Right ventricle myocardium inferior (tissue), 1 donor: Measurements from ENCODE around the gene ALOX12B. TPM values are rescaled to one million over a fixed set of nuclear protein-coding genes. Genes with fewer than 3 reads are reported as not detected.
"Not testable (repeated sequence)": the region's sequence is repeated elsewhere in the genome, so short reads cannot be mapped to it uniquely, and the experiment has no call there.

Experiments used
- ATAC-seq: fragments of 200-7000 bp; cut with Tn5 transposase; one replicate; pipeline ENCODE4 v1.9.1; 2020; ENCODE audit warnings: mild to moderate bottlenecking, moderate library complexity
- DNase-seq: peaks from one replicate; pipeline ENCODE4 v3.0.0; 2021; ENCODE audit errors: missing footprints
- intact Hi-C: fragments of 100-400 bp; cut with DNase I; formaldehyde crosslinking; loops from one replicate; pipeline ENCODE4 v1.11.0; 2022
- total RNA-seq: library from RNA; stranded (reverse); fragmentation: NEBNext Ultra II Directional; extraction: Animal tissue kit (Norgen Biotek cat#: 25700); gene quantifications from one replicate; pipeline ENCODE4 v1.2.1, GENCODE V29; 2021
- donor health status: DM: no; HTN: yes; CAD: no; lungs with severe emphysema.

ALOX12B gene
- total RNA-seq, 1 donor from 2014 or later, result not detected

DNA sequence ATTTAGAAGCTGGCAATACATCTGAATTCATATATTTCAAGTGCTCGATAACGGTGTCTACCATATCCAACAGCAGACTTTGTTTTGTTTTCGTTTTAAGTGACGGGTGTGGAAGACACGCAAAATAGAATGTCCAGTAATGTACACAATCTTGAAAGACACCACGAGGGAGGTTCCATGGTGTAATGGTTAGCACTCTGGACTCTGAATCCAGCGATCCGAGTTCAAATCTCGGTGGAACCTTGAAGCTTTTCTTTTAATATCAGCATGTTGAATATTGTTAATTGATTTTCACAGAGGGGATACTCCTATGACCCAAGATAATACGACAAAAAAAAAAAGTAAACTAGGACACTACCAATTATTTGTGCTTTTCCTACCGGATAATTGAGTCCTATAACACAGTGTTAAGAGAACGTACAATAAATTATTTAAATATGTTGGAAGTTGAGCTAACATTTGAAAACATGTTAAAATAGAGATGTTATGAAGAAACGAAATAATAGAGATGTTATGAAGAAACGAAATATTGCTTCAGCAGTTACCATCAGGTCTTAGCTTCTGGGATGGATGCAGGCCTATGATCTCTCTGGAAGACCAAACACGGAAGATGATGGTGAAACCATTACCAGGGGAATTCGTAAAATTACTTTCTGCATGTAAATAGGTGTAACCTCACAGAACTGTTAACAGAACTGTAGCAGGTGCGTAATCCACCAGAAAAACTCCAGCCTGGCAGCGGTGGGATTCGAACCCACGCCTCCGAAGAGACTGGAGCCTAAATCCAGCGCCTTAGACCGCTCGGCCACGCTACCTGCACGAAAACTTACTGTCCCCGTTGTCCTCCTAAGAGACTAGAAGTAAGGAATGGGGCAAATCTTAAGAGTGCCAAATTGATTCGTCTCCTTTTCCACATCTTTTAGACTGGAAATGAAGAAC is 32.3 kb upstream of the ALOX12B start:
- ATAC-seq, result peak; percentile 70

DNA sequence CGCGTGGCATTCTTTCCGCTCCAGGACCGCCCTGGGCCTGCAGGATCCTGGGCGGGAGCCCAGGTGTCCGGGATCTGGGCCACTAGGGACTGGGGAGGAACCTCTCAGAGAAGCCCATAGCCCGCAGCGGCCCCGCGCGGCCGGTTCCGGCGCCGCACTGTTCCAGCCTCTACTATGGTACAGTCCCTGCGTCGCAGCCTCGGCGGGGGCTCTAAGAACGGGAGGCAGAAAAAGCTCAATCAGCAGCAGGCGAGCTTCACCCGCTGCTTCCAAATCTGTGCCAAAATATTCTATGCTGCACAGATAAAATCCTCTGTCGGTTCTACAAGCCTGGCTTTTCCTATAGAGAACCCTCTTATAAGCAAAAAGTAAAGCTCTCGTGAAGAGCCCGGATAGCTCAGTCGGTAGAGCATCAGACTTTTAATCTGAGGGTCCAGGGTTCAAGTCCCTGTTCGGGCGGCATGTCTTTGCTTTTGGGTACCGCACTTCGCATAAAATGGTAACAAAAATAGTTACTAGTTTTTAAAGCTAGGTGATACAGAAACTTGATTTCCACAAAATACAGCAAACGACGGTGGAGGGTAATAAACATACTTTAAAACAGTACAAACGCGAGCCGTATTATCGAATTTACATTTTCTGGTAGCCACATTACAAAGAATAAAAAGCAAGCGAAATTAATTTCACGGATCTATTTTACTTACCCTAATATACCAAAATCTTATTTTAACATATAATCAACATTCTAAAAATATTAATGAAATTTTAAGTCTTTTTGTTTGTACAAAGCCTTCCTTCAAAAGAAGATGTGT is 31.5 kb upstream of the ALOX12B start:
- intact Hi-C loops, result loop anchor here (1.0 to 2.0 kb wide), 3 partner anchors 58 to 104 kb away; no protein-coding TSS in a partner anchor
- peak; percentile 96 for DNase-seq
- ATAC-seq, result peak; percentile 86

More for the DNA sequence above, 32.3 kb upstream of the ALOX12B start:
- DNase-seq, result peak; percentile 87
- intact Hi-C loops, result loop anchor here (1.0 to 2.0 kb wide), 4 partner anchors 39 to 103 kb away; no protein-coding TSS in a partner anchor

GRCh38 chr17:8117980-8118768 is 30.7 kb upstream of the ALOX12B start, which contains the start of gene ALOXE3:
TSS of gene ALOXE3 (minus strand) at chr17:8118514. CDS start at chr17:8117990, 524 bp downstream.
- intact Hi-C loops, result loop anchor here (2.0 kb wide), 2 partner anchors 57 to 105 kb away; no protein-coding TSS in a partner anchor
- DNase-seq, result no peak
- ATAC-seq, result no peak

GRCh38 chr17:8117367-8117979 is 30.0 kb upstream of the ALOX12B start:
- DNase-seq, result no peak
- intact Hi-C loops, result no loop called here
- no peak for ATAC-seq

GRCh38 chr17:8116776-8117175 is 29.3 kb upstream of the ALOX12B start:
- DNase-seq, result no peak
- intact Hi-C loops, result no loop called here
- no peak for ATAC-seq

- intact Hi-C loops, result loop anchor here (5.0 kb wide), 1 partner anchor 39 kb away; no protein-coding TSS in a partner anchor
These were observed 23.4 kb upstream of the ALOX12B start for GRCh38 chr17:8110907-8111306.

DNA sequence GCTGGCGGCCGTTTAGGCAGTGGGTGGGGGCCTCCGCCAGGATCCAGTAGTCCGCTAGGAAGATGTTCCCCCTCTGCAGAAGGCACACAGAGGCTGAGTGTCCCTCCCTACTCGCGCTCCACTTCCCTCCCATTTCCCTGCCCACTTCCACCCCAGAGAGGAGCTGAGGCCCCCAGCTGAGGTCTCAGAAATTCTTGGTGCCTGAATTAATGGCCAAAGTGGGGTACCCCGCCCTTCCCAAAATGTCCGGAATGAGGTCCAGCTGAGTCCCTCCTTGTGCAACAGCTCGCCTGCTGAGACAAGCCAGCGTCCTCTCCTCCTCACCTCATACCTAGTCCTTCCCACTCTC is 22.9 kb upstream of the ALOX12B start:
- DNase-seq, result no peak
- ATAC-seq, result no peak
- intact Hi-C loops, result loop anchor here (5.0 kb wide), 1 partner anchor 38 kb away; no protein-coding TSS in a partner anchor

More at GRCh38 chr17:8110907-8111306, 23.4 kb upstream of the ALOX12B start:
- ATAC-seq, result no peak
- DNase-seq, result no peak

GRCh38 chr17:8109661-8110455 is 22.3 kb upstream of the ALOX12B start:
- peak; percentile 56 for ATAC-seq
- intact Hi-C loops, result loop anchor here (5.0 kb wide), 1 partner anchor 38 kb away; no protein-coding TSS in a partner anchor
- DNase-seq, result peak; percentile 88

GRCh38 chr17:8108972-8109660 is 21.6 kb upstream of the ALOX12B start:
- intact Hi-C loops, result no loop called here
- no peak for ATAC-seq
- no peak for DNase-seq

DNA sequence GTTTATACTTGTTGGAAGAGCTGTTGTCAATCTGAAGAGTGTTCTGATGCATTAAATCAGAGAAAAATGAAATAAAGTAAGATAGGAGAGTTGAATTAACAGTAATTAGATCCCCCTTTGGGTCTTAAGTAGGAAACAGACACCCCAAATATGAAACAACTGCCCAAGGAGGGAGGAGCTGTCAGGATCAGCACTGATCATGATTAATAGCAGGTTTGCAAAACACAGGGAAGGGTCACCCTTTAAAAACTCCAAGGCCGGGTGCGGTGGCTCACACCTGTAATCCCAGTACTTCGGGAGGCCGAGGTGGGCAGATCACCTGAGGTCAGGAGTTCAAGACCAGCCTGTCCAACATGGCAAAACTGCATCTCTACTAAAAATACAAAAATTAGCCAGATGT is 19.5 kb upstream of the ALOX12B start:
- ATAC-seq, intact Hi-C loops: not testable (repeated sequence)

DNA sequence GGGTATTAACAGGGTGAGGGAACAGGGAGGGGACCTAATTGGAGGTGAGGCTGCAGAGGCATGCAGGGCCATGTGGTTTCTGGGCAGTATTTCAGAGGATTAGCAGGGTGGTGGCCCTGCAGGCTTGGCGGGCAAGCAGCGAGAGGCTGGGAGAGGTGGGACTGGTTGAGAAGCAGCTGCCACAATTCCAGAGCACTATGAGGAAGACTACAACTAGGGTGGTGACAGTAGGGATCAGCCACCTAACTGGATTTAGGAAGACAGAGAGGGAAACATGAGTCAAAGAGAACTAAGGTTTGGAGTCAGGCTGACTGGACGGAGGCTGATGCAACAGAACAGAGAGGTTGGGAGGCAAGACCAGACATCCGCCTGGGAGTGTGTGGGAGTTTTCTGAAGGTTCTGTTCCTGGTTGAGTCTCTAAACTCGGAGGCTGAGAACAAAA is 18.5 kb upstream of the ALOX12B start:
- no peak for DNase-seq
- intact Hi-C loops, result no loop called here
- no peak for ATAC-seq

More for the DNA sequence above, 19.5 kb upstream of the ALOX12B start:
- not testable (repeated sequence) for DNase-seq

DNA sequence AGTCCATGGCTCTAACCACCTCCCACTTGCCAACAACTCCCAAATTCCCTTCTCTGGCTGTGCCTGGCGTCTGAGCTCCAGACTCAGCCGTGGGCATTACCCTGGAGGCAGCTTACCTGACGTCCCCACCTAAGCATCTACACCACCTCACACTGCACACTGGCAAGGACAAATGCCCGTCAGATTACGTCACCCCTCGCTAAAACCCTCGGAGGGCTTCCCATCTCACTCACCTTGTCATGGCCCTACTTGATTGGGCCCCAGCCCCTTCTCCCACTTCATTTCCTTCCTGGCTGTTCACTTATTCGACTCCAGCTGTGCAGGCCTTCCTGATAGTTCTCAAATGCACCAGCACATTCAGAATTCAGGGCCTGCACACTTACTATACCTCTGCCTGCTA is 17.4 kb upstream of the ALOX12B start:
- ATAC-seq (no peak), DNase-seq (no peak)
- intact Hi-C loops, result no loop called here

- intact Hi-C loops, result no loop called here
- DNase-seq (no peak), ATAC-seq (no peak)
These were observed 16.0 kb upstream of the ALOX12B start for GRCh38 chr17:8103549-8103948.

DNA sequence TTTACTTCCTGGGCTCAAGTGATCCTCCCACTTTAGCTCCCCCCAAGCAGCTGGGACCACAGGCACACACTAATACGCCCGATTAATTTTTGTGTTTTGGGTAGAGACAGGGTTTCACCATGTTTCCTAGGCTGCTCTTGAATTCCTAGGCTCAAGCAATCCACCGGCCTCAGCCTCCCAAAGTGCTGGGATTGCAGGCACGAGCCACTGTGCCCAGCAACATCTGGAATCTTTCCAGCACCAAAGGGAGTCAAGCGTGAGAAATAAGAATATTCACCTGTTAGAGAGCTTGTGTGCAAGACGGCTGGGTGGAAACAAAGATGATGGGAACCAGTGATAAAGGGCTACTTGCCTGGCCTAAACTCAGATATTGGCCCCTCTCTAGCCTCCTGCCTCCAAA is 14.2 kb upstream of the ALOX12B start:
- intact Hi-C loops, result no loop called here
- DNase-seq, result no peak
- ATAC-seq, result no peak

DNA sequence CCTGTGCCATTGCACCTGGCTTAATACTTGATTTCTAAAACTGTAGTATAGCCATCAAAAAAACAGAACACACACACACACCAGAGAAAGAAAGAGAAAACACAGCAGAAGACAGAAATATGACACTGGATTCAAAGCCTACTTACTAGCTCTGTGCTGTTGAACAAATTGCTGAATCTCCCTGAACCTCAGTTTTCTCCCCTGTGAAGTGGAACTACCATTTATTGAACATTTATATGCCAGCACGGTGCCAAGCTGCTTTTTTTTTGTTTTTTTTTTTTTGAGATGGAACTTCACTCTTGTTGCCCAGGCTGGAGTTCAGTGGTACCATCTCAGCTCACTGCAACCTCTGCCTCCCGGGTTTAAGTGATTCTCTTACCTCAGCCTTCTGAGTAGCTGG is 13.2 kb upstream of the ALOX12B start:
- ATAC-seq, result no peak
- intact Hi-C loops, result no loop called here

GRCh38 chr17:8100111-8100510 is 12.6 kb upstream of the ALOX12B start:
- ATAC-seq, result no peak
- intact Hi-C loops, result no loop called here

More for the DNA sequence above, 13.2 kb upstream of the ALOX12B start:
- DNase-seq, result no peak

GRCh38 chr17:8096541-8096940 is 9.0 kb upstream of the ALOX12B start:
- ATAC-seq (no peak), DNase-seq (no peak)
- intact Hi-C loops, result no loop called here

More at GRCh38 chr17:8100111-8100510, 12.6 kb upstream of the ALOX12B start:
- no peak for DNase-seq
